Measurements from ENCODE around the gene NEK3.
"Not testable (repeated sequence)": the region's sequence is repeated elsewhere in the genome, so short reads cannot be mapped to it uniquely, and the experiment has no call there.

The NEK3 gene

GRCh38 chr13:52109116-52109670 is 50.2 kb downstream of the NEK3 start:
- no peak for DNase-seq

DNA sequence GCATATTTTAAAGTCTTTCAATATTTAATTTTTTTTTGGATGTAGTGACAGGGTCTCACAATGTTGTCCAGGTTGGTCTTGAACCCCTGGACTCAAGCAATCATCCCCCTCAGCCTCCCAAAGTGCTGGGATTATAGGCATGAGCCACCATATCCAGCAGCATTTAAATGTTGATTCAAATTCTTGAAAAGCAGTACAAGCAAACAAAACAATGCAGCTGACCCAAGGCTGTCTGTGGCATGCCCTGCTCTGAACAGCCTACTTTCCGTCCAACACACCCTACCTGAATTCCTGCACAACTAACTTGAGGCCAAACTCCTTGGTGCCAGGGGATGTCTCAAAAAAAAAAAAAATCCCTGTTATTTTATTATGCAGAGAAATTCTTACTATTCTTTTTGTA is 53.6 kb downstream of the NEK3 start:
- no peak for DNase-seq

DNA sequence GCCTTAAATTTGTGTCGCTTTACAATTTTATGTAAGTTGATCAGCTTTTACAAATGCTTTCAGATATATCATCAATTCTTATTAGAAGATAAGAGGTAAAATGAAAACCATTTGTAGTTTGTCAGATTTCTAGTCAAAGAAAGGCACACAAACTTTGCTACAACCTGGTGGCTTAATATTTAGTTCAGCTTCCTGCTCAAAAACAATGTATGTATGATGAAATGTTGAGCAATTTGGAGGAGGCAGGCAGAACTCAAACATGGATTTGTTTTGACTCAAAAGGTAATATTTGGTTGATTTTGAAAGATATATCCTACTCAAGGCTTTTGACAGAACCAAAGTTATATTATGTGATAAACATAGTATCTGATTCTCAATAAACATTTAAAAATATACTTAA is 54.8 kb downstream of the NEK3 start:
- DNase-seq: peak; percentile 41 to 47

DNA sequence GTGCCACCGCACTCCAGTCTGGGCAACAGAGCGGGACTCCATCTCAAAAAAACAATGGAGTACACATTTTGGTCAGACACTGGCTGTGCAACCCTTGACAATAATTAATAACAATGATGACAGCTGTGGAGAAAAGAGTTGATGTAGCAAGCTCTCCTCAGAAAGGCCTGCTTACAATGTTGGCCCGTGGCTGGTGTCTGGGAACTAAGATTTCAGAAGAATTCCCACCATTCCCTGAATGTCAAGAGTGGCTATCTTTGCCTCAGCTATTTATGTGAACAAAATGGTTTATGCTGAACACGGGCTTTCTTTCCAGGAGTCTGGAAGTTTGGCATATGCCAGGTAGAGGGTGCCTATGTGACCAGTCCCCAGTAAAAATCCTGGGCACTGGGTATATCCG is 56.0 kb downstream of the NEK3 start:
- no peak for DNase-seq

DNA sequence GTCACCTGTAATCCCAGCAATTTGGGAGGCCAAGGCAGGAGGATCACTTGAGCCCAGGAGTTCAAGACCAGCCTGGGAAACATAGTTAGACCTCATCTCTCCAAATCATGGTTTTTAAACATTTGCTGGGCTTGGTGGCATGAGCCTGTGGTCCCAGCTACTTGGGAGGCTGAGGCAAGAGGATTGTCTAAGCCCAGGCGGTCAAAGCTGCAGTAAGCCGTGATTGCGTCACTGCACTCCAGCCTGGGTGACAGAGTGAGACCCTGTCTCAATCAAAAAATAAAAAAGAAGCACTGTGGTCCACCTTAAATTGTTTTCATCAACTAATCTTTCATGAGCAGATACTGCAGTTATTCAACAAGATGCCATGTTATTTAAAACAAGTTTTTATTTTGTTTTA is 57.0 kb downstream of the NEK3 start:
- not testable (repeated sequence) for DNase-seq

DNA sequence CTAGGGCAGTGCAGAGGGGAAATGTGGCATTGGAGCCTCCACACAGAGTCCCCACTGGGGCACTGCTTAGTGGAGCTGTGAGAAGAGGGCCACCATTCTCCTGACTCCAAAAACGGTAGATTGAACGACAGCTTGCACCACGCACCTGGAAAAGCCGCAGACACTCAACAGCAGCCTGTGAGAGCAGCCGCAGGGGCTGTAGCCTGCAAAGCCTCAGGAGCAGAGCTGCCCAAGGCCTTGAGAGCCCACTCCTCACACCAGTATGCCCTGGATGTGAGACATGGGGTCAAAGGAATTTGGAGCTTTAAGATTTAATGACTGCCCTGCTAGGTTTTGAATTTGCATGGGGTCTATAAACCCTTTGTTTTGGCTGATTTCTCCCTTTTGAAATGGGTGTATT is 62.2 kb downstream of the NEK3 start:
- no peak for DNase-seq

DNA sequence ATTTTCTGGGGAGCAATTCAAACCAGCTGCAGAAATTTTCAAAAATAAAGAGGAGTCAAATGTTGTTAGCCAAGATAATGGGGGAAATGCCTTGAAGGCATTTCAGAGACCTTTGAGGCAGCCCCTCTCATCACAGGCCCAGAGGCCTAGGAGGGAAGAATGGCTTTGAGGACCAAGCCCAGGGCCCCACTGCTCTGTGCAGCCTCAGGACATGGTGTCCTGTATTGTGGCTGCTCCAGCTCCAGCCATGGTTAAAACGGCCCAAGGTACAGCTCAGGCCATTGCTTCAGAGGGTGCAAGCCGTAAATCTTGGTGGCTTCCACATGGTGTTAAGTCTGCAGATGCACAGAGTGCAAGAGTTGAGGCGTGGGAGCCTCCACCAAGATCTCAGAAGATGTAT is 62.6 kb downstream of the NEK3 start:
- no peak for DNase-seq

GRCh38 chr13:52096062-52096461 is 63.3 kb downstream of the NEK3 start:
- no peak for DNase-seq

DNA sequence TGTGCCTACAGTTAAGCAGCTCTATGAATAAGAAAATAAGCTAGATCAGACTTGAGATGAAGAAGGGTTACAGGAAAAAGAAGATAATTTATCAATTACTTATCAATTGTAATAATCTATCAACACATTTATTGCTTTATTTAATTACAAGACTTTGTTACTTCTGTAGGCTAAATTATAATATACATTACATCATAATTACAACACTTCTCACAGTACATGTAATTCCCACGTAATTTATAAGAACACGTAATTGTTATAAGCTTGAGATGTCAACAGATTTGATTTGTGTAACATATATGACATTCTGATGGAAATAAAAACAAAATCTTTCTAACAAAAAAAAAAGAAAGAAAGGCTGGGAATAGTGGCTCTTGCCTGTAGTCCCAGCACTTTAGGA is 67.3 kb downstream of the NEK3 start:
- DNase-seq: no peak

DNA sequence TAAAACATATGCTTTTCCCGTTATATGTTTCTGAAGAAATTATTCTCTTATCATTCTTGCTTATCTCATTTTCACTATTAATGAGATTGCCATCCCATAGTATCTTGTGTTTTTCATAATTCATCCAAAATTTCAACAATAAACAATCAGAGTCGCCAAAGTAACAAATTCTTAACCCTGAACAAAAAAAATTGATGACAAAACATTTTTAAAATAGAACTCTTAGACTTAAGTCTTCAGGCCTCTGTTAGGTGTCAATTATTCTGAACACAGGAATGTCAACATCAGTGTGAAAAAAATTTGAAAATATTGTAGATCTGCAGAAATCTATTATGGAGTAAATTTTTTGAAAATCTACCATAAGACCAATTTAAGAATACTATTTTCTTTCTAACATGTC is 67.9 kb downstream of the NEK3 start:
- no peak for DNase-seq

- no peak for DNase-seq
Measured at GRCh38 chr13:52085421-52085820, 74.0 kb downstream of the NEK3 start.

DNA sequence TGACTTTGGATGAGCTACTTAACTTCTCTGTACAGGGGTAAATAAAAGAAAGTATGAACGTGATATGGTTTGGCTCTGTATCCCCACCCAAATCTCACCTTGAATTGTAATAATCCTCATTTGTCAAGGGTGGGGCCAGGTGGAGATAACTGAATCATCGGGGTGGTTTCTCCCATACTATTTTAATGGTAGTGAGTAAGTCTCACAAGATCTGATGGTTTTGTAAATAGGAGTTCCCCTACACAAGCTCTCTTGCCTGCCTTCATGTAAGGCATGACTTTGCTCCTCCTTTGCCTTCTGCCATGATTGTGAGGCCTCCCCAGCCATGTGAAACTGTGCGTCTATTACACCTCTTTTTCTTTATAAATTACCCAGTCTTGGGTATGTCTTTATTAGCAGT is 74.4 kb downstream of the NEK3 start:
- not testable (repeated sequence) for DNase-seq
